Measurements from ENCODE around the gene MRAP.

MRAP gene

DNA sequence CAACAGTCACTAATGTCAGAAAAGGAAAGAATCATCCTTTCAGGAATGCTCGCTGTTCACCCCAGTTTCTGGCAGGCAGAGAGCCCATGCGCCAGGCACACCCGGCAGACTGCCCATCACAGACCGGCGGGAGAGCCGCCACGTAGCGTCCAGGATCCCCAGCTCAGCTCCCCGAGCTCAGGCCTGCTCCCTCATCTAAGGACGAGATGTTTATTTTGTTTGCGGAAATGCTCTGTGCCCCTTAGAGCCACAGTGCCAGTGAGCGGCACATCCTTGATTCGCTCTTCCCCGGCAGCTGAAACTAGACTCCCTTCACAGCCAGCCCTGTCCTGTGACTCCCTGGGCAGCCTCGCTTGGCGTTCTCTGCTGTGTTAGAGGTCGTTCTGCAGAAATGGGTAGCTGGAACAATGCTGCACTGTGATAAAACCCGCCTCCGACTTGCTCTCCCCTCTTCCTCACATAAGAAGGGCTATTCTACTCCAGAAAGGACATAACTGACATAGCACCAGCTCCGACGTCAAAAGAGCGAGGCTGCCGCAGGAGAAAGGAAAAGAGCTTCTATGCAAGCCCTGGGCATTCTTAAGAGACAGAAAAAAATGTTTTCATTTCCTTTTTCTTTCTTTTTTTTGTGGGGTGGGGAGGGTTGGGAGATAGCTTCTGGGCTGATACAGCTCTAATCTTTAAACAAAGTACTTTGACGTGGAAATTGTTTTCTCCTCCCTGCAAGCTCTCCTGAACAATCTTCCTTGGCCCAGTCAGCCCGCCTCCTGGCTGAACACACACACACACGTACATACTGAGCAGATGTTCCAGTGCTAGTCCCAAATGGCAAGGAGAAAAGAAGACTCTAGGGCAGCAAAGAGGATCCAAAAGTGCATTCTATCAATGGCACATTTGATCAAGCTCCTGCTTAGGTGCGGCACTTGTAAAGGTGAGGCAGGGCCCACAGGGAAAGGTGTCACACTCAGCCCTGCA, 37.2 kb downstream of the MRAP start:
- no peak overlapping the region for H3K4me3 ChIP-seq (ENCODE audit: low read depth, low read length)
- DNase-seq (ENCODE audit: low read depth): no peak
- no peak for TF ChIP-seq CTCF (IDR thresholded peaks at IDR 0.05; ENCODE audit: low read depth, low read length, missing control alignments)

DNA sequence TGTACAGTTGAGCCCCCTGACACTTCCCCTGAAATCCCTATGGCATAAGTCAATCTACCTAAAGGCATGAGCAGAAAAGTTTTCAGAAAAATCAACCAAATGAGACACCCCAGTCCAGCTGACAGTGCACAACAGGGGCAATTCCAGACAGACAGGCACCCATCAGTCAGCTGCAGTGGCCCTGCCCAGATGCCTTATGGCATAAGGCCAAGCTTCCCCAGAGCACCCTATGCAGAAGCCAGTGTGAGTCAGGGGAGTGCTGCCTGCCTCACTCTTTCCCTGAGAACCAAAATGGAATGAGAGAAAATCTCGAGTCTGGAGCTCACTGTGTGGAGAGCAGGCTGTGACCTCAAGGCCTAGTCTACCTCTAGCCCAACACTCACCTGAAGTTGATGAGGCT, 38.1 kb downstream of the MRAP start:
- DNase-seq (ENCODE audit: low read depth): no peak
- no peak for TF ChIP-seq CTCF (IDR thresholded peaks at IDR 0.05; ENCODE audit: low read depth, low read length, missing control alignments)
- no peak overlapping the region for H3K4me3 ChIP-seq (ENCODE audit: low read depth, low read length)

GRCh38 chr21:32337206-32337605, 38.6 kb downstream of the MRAP start:
- no peak overlapping the region for H3K4me3 ChIP-seq (ENCODE audit: low read depth, low read length)
- TF ChIP-seq CTCF (IDR thresholded peaks at IDR 0.05; ENCODE audit: low read depth, low read length, missing control alignments): no peak
- DNase-seq (ENCODE audit: low read depth): no peak

DNA sequence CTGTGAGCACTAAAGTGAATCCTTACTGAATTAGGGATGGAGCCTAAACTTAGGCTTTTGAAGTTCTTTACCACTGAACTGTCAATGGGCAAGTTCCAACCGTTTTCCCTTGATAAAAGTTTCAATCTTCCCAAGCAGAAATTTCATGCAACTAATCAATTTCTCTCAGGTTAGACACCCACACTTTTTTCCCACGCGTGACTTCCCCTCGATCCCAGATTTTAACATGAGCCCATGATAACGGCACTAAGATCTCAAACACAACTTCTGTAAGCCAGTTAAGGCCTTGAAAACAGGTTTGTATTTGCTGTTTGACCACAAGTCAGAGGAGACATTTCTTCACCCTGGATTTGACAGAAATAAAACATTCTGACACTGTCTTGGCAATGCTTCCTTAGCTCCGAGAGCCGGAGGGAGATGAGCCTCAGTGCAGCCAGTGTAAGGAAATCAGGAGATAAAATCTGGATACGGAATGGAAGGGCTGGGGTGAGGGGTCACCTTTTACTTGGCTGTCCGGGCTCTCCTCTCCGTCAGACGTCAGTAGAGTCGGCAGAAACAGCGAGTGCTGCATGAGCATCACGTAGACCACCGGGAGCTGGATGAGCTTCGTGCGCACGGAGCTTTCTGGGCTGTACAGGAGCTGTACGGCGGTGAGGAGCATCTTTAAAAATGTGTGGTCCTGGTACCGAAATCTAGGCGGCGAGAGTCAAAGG, 39.7 kb downstream of the MRAP start:
- TF ChIP-seq CTCF (IDR thresholded peaks at IDR 0.05; ENCODE audit: low read depth, low read length, missing control alignments): no peak
- no peak overlapping the region for H3K4me3 ChIP-seq (ENCODE audit: low read depth, low read length)
- DNase-seq (ENCODE audit: low read depth): no peak

DNA sequence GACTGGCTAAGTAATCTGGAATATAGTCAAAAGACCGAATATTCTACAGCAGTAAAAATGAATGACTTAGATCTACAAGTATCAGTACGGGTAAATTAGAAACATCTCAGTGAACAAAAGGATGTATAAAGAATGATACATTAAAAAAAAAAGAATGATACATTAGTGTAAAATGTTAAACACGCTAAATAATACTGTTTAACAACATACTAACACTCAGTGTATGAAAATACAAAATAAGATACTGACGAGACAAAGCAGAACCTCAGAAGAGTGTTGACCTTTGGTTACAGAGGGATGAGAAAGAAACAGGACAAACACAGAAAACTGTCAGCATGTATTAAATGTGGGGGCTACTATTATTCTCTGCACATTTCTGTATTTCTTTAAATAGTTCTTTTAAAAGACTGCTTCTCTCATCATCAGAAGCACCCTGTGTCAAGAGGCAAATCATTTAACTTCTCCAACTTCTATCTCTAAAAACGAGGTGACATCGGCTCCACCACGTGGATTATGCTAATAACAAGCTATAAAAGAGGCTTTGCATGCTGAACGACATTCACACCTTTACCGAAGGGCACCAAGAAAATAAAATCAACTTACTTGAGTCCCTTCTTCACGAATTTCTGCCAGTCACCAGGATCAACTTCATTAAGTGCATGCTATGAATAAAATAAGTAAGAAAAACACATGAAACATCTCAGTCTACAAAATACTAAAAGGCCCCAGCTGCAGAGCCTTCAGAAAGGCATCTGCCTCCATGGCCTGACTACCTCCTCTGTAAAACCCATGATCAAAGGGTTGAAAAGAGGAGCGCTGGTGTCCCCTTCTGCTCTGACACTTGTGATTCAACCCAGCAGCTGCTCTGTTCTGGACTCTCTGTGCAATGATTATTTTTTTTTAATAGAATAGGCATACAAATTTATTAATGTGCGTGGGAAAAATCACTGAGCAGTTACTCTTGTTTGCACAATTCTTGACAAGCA, 42.5 kb downstream of the MRAP start:
- no peak for TF ChIP-seq CTCF (IDR thresholded peaks at IDR 0.05; ENCODE audit: low read depth, low read length, missing control alignments)
- no peak for DNase-seq (ENCODE audit: low read depth)
- H3K4me3 ChIP-seq (ENCODE audit: low read depth, low read length): no peak overlapping the region

GRCh38 chr21:32346951-32347350, 48.3 kb downstream of the MRAP start:
- H3K4me3 ChIP-seq (ENCODE audit: low read depth, low read length): no peak overlapping the region
- no peak for DNase-seq (ENCODE audit: low read depth)
- no peak for TF ChIP-seq CTCF (IDR thresholded peaks at IDR 0.05; ENCODE audit: low read depth, low read length, missing control alignments)

Measured in GM12864 (cell line).